NCI-H187 (cell line): Measurements from ENCODE around the gene CAPN15.
"Not testable (repeated sequence)": the region's sequence is repeated elsewhere in the genome, so short reads cannot be mapped to it uniquely, and the experiment has no call there.

Source experiments
- DNase-seq, 2 experiments: peaks; one replicate each; lab custom pipeline; 2025; lab: John Stamatoyannopoulos, UW

The CAPN15 gene

GRCh38 chr16:592518-593306, 65.2 kb downstream of the CAPN15 start:
- DNase-seq: peak; percentile 86

GRCh38 chr16:593406-593805, 65.9 kb downstream of the CAPN15 start:
- peak; percentile 74 to 75 for DNase-seq

- DNase-seq: no peak
Observed at GRCh38 chr16:593807-594206, 66.3 kb downstream of the CAPN15 start.

GRCh38 chr16:595094-595528, 67.6 kb downstream of the CAPN15 start:
- DNase-seq: no peak

- DNase-seq: no peak
Observed at GRCh38 chr16:595942-596735, 68.6 kb downstream of the CAPN15 start.

GRCh38 chr16:596736-597060, 69.2 kb downstream of the CAPN15 start:
- DNase-seq: no peak

- DNase-seq: not testable (repeated sequence)
Observed at GRCh38 chr16:597655-598054, 70.1 kb downstream of the CAPN15 start.

- DNase-seq: no peak
Observed at GRCh38 chr16:598823-599739, 71.6 kb downstream of the CAPN15 start.

- no peak for DNase-seq
Observed at GRCh38 chr16:600781-601180, 73.3 kb downstream of the CAPN15 start.

- DNase-seq: no peak
Observed at GRCh38 chr16:603933-604332, 76.4 kb downstream of the CAPN15 start.
